Retinal pigment epithelial cell (primary cell): ENCODE data around the gene KRT78.

Experiments used
- DNase-seq: peaks from one replicate; pipeline ENCODE4 v3.0.0-alpha.2; 2010; ENCODE audit warnings: low read depth
- H3K4me3 ChIP-seq: 2 replicates; pipeline ENCODE4 v1.5.1; 2011; ENCODE audit warnings: mild to moderate bottlenecking, low read length, control low read depth, moderate library complexity
- TF ChIP-seq, protein P1 (sequence below): conservative IDR thresholded peaks from 2 replicates; pipeline ENCODE4 v1.5.1; 2011; ENCODE audit warnings: low read depth, low read length, control low read depth, inconsistent platforms

Gene KRT78

GRCh38 chr12:52848661-52849255, at the start of gene KRT78:
TSS of gene KRT78 (minus strand) at chr12:52848994. CDS start at chr12:52848930, 64 bp downstream.
- no peak for DNase-seq
- H3K4me3 ChIP-seq, result no peak within 1 kb of the TSS
- TF ChIP-seq, protein P1, sequence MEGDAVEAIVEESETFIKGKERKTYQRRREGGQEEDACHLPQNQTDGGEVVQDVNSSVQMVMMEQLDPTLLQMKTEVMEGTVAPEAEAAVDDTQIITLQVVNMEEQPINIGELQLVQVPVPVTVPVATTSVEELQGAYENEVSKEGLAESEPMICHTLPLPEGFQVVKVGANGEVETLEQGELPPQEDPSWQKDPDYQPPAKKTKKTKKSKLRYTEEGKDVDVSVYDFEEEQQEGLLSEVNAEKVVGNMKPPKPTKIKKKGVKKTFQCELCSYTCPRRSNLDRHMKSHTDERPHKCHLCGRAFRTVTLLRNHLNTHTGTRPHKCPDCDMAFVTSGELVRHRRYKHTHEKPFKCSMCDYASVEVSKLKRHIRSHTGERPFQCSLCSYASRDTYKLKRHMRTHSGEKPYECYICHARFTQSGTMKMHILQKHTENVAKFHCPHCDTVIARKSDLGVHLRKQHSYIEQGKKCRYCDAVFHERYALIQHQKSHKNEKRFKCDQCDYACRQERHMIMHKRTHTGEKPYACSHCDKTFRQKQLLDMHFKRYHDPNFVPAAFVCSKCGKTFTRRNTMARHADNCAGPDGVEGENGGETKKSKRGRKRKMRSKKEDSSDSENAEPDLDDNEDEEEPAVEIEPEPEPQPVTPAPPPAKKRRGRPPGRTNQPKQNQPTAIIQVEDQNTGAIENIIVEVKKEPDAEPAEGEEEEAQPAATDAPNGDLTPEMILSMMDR, result no peak

GRCh38 chr12:52896190-52897100, 47.7 kb upstream of the KRT78 start:
- DNase-seq, result no peak
- H3K4me3 ChIP-seq, result no peak overlapping the region
- TF ChIP-seq, protein P1, result no peak

- no peak for DNase-seq
- no peak overlapping the region for H3K4me3 ChIP-seq
- TF ChIP-seq, protein P1, result no peak
Measured at GRCh38 chr12:52895726-52896189, 47.0 kb upstream of the KRT78 start.

DNA sequence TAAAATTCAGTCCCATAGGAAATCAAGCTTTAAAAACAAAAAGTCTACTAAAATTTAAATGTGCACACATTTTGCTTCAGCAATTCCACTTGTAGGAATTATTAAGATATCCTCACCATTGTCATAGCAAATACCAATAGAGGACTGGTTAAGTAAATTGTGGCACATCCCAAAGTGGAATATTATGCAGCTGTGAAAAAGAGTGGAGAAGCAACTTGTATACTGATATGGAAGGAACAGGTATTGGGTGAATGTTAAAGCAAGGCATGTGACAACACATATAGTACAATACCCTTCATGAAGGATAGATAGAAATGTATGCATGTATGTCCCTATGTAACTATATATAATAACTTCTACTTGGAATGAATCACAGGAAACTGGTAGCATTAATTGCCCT, 44.2 kb upstream of the KRT78 start:
- no peak for DNase-seq
- TF ChIP-seq, protein P1, result no peak
- H3K4me3 ChIP-seq, result no peak overlapping the region

DNA sequence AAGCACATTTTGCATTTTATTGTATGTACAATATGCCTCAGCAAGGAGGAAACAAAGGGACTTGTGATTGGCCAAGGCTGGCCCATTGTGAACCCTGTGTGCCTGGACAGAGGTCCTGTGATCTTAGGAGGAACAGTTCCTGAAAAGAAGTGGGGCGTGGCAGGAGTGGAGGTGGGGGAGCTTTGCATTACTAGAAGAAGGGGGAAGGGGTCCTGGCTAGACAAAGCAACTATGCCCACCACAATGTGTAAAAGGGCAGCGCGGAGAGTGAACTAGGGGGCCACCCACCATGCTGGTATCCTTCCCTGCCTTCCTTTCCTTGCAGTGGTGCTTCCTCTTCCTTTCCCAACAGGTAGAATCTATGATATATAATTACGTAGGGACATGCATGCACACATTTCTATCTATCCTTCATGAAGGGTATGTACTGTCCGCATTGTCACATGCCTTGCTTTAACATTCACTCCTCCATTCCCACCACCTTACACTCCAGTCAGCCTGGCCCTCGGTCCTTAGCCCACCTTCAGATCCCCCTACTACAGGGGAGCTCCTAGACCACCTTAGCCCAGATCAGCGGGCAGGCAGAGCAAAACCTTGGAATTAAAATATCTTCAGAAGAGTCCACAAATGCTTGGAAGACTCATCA, 43.5 kb upstream of the KRT78 start:
- no peak for DNase-seq
- no peak overlapping the region for H3K4me3 ChIP-seq
- TF ChIP-seq, protein P1, result no peak

- TF ChIP-seq, protein P1, result no peak
- no peak overlapping the region for H3K4me3 ChIP-seq
- no peak for DNase-seq
Measured at GRCh38 chr12:52891044-52891443, 42.2 kb upstream of the KRT78 start.
